IMR-90 (cell line): Measurements from ENCODE around the gene RAI1. TPM values are rescaled to one million over a fixed set of nuclear protein-coding genes. Genes with fewer than 3 reads are reported as not detected.

Experiments used
- ATAC-seq: fragments of 200-7000 bp; cut with Tn5 transposase; 2 replicates; pipeline ENCODE4 v1.9.1; 2020; ENCODE audit warnings: low read depth, mild to moderate bottlenecking, moderate library complexity
- BruUV-seq: library from RNA; stranded (reverse); fragments of 400-500 nt; replicated peaks from 2 replicates; lab custom pipeline; 2021; lab: Mats Ljungman, UMichigan
- CTCF ChIA-PET: fragments of 300-600 bp; formaldehyde crosslinking; extraction: SDS; loops from one replicate; lab custom pipeline; 2021; ENCODE audit warnings: antibody characterized with exemption; lab: Yijun Ruan, JAX
- POLR2A ChIA-PET: fragments of 300-600 bp; sonication (Branson Sonifier 250); formaldehyde crosslinking; loops from one replicate; lab custom pipeline; 2022; ENCODE audit warnings: antibody characterized with exemption; ENCODE audit not compliant: unreplicated experiment; lab: Charles Lee
- DNase-seq: peaks from one replicate; pipeline ENCODE4 v3.0.0; 2013
- H2AFZ ChIP-seq: replicated peaks from 2 replicates; pipeline ENCODE3; 2013; ENCODE audit warnings: low read length, mild to moderate bottlenecking; ENCODE audit not compliant: poor library complexity
- H2AK5ac ChIP-seq: 2 replicates; pipeline ENCODE4 v1.6.1; 2013; ENCODE audit warnings: low read depth, low read length, inconsistent platforms
- H2AK9ac ChIP-seq: replicated peaks from 2 replicates; pipeline ENCODE3; 2013; ENCODE audit warnings: mild to moderate bottlenecking, low read depth, low read length, moderate library complexity; ENCODE audit not compliant: poor library complexity
- H2BK120ac ChIP-seq: 2 replicates; pipeline ENCODE4 v1.6.1; 2013; ENCODE audit warnings: low read depth, low read length, inconsistent platforms
- H2BK15ac ChIP-seq: 3 replicates; pipeline ENCODE4 v1.6.1; 2013; ENCODE audit warnings: low read depth, low read length, inconsistent platforms
- H2BK20ac ChIP-seq: 2 replicates; pipeline ENCODE4 v1.6.1; 2013; ENCODE audit warnings: low read depth, mild to moderate bottlenecking, inconsistent platforms, low read length, moderate library complexity
- H2BK5ac ChIP-seq: 2 replicates; pipeline ENCODE4 v1.6.1; 2013; ENCODE audit warnings: mild to moderate bottlenecking, low read depth, low read length, inconsistent platforms; ENCODE audit not compliant: poor library complexity, severe bottlenecking
- H3K14ac ChIP-seq: replicated peaks from 2 replicates; pipeline ENCODE4 v1.6.1; 2013; ENCODE audit warnings: low read depth, low read length, inconsistent platforms
- H3K18ac ChIP-seq: 2 replicates; pipeline ENCODE4 v1.6.1; 2013; ENCODE audit warnings: low read depth, low read length, control low read depth
- H3K23ac ChIP-seq: 2 replicates; pipeline ENCODE4 v1.6.1; 2013; ENCODE audit warnings: low read depth, low read length, inconsistent platforms
- H3K27ac ChIP-seq: 2 replicates; pipeline ENCODE4 v1.5.1; 2013; ENCODE audit warnings: mild to moderate bottlenecking, control low read depth, low read length; ENCODE audit not compliant: insufficient read depth
- H3K27me3 ChIP-seq: 2 replicates; pipeline ENCODE4 v1.6.1; 2013; ENCODE audit warnings: low read length; ENCODE audit not compliant: control insufficient read depth, insufficient read depth
- H3K36me3 ChIP-seq: 2 replicates; pipeline ENCODE4 v1.6.1; 2013; ENCODE audit warnings: low read length, mixed read lengths; ENCODE audit not compliant: control insufficient read depth, insufficient read depth
- H3K4ac ChIP-seq: 2 replicates; pipeline ENCODE4 v1.6.1; 2013; ENCODE audit warnings: low read depth, low read length, inconsistent platforms
- H3K4me1 ChIP-seq: 2 replicates; pipeline ENCODE4 v1.6.1; 2013; ENCODE audit warnings: low read length, mixed read lengths; ENCODE audit not compliant: control insufficient read depth, insufficient read depth
- H3K4me2 ChIP-seq: 2 replicates; pipeline ENCODE4 v1.6.1; 2013; ENCODE audit warnings: low read depth, mild to moderate bottlenecking, control low read depth, low read length, moderate library complexity
- H3K4me3 ChIP-seq: 2 replicates; pipeline ENCODE4 v1.5.1; 2013; ENCODE audit warnings: low read depth, mild to moderate bottlenecking, control low read depth, low read length, moderate library complexity; ENCODE audit not compliant: insufficient read depth
- H3K56ac ChIP-seq: 2 replicates; pipeline ENCODE4 v1.6.1; 2013; ENCODE audit warnings: low read length, inconsistent platforms; ENCODE audit not compliant: insufficient read depth; ENCODE audit errors: extremely low read depth
- H3K79me1 ChIP-seq, 2 experiments: 2 replicates each; pipeline ENCODE4 v1.6.1; 2013; ENCODE audit warnings: low read length in 2 of 2, inconsistent platforms in 1 of 2, low read depth in 1 of 2
- H3K9ac ChIP-seq: 2 replicates; pipeline ENCODE4 v1.6.1; 2013; ENCODE audit warnings: low read depth, low read length, control low read depth
- H3K9me1 ChIP-seq: 2 replicates; pipeline ENCODE4 v1.6.1; 2013; ENCODE audit warnings: low read length, inconsistent platforms; ENCODE audit not compliant: insufficient read depth
- H3K9me3 ChIP-seq: 2 replicates; pipeline ENCODE4 v1.6.1; 2013; ENCODE audit warnings: low read length; ENCODE audit not compliant: control insufficient read depth, insufficient read depth
- H4K20me1 ChIP-seq: 2 replicates; pipeline ENCODE4 v1.6.1; 2013; ENCODE audit warnings: low read length, inconsistent platforms; ENCODE audit not compliant: insufficient read depth
- H4K5ac ChIP-seq: 2 replicates; pipeline ENCODE4 v1.6.1; 2013; ENCODE audit warnings: mild to moderate bottlenecking, low read depth, low read length, control low read depth
- H4K8ac ChIP-seq, 2 experiments: 2 replicates each; pipeline ENCODE4 v1.6.1; 2013; ENCODE audit warnings: low read depth in 2 of 2, low read length in 2 of 2, control low read depth in 1 of 2, inconsistent platforms in 1 of 2
- H4K91ac ChIP-seq: 2 replicates; pipeline ENCODE4 v1.6.1; 2013; ENCODE audit warnings: low read depth, low read length, inconsistent platforms; ENCODE audit not compliant: insufficient read depth
- CEBPB ChIP-seq: IDR thresholded peaks from 2 replicates; pipeline ENCODE4 v1.6.1; 2012; ENCODE audit warnings: low read depth, low read length, improper control_type of control experiment
- CHD1 ChIP-seq: IDR thresholded peaks from 2 replicates; pipeline ENCODE4 v1.6.1; 2012; ENCODE audit warnings: low read depth, low read length, improper control_type of control experiment
- ELK1 ChIP-seq: fragments of 150-350 bp; IDR thresholded peaks from 2 replicates; pipeline ENCODE4 v1.6.1; 2016; ENCODE audit warnings: low read depth, mild to moderate bottlenecking, low read length, moderate library complexity, borderline replicate concordance
- FOS ChIP-seq: fragments of 150-350 bp; IDR thresholded peaks from 2 replicates; pipeline ENCODE4 v1.6.1; 2016; ENCODE audit warnings: low read depth, low read length
- MAFK ChIP-seq: IDR thresholded peaks from 2 replicates; pipeline ENCODE4 v1.6.1; 2012; ENCODE audit warnings: low read depth, low read length, improper control_type of control experiment
- MAZ ChIP-seq: IDR thresholded peaks from 2 replicates; pipeline ENCODE4 v1.6.1; 2012; ENCODE audit warnings: low read depth, mild to moderate bottlenecking, low read length, improper control_type of control experiment, moderate library complexity, borderline replicate concordance
- NFE2L2 ChIP-seq: fragments of 150-350 bp; IDR thresholded peaks from 2 replicates; pipeline ENCODE4 v1.6.1; 2016; ENCODE audit warnings: low read depth, mild to moderate bottlenecking, low read length
- POLR2A ChIP-seq: IDR thresholded peaks from 2 replicates; pipeline ENCODE4 v1.6.1; 2012; ENCODE audit warnings: mild to moderate bottlenecking, low read depth, low read length
- RAD21 ChIP-seq: IDR thresholded peaks from 2 replicates; pipeline ENCODE4 v1.6.1; 2012; ENCODE audit warnings: low read length, improper control_type of control experiment
- RCOR1 ChIP-seq: IDR thresholded peaks from 2 replicates; pipeline ENCODE4 v1.6.1; 2012; ENCODE audit warnings: mild to moderate bottlenecking, low read length, improper control_type of control experiment; ENCODE audit not compliant: insufficient replicate concordance
- RFX5 ChIP-seq: IDR thresholded peaks from 2 replicates; pipeline ENCODE4 v1.8.0; 2012; ENCODE audit warnings: low read depth, mild to moderate bottlenecking, low read length, moderate library complexity
- SMC3 ChIP-seq: fragments of 150-350 bp; IDR thresholded peaks from 2 replicates; pipeline ENCODE4 v1.6.1; 2016; ENCODE audit warnings: low read depth, mild to moderate bottlenecking, antibody characterized with exemption, low read length, moderate library complexity
- USF2 ChIP-seq: fragments of 150-350 bp; IDR thresholded peaks from 2 replicates; pipeline ENCODE4 v1.6.1; 2017; ENCODE audit warnings: mild to moderate bottlenecking, antibody characterized with exemption, low read length, low read depth
- WGBS, 2 experiments: methylation state at CpG; one replicate each; pipeline versions ENCODE4 v1.1.5 to v1.1.7; 2013; ENCODE audit warnings: missing lambda C conversion rate in 2 of 2; ENCODE audit not compliant: insufficient read length in 1 of 2; ENCODE audit errors: extremely low coverage in 2 of 2; 5-methylcytosine and 5-hydroxymethylcytosine counted together
- dilution Hi-C: fragments of 300-500 bp; cut with HindIII; formaldehyde crosslinking; loops from one replicate; pipeline ENCODE4 v1.14.3; 2018; ENCODE audit warnings: low sequenced_read_pairs; ENCODE audit not compliant: unreplicated experiment
- in situ Hi-C: fragments of 300-500 bp; cut with MboI; formaldehyde crosslinking; loops from 3 replicates; pipeline ENCODE4 v1.14.3; 2019; ENCODE audit warnings: low sequenced_read_pairs, inconsistent platforms, mixed read lengths
- intact Hi-C: fragments of 100-400 bp; cut with micrococcal nuclease; formaldehyde crosslinking; loops from 2 replicates; pipeline ENCODE4 v1.10.0; 2022
- polyA plus RNA-seq, 3 experiments: library from polyadenylated mRNA; depleted of rRNA; stranded (reverse); fragments of >200 nt; gene quantifications; 2 replicates each; pipeline ENCODE4 v1.2.3, GENCODE V29; 2012; ENCODE audit warnings: low replicate concordance in 1 of 3
- total RNA-seq: library from RNA; depleted of rRNA; stranded (reverse); fragments of >200 nt; gene quantifications from 2 replicates; pipeline ENCODE4 v1.2.3, GENCODE V29; 2012
- TF ChIP-seq, protein P1 (sequence below): conservative IDR thresholded peaks from 2 replicates; pipeline ENCODE4 v1.5.1; 2012; ENCODE audit warnings: mild to moderate bottlenecking, low read depth, low read length, improper control_type of control experiment

The RAI1 gene
- total and polyA plus RNA-seq, 2 of the 4 experiments (the other 2 are of a cell fraction): 1.8 to 10.5 TPM

DNA sequence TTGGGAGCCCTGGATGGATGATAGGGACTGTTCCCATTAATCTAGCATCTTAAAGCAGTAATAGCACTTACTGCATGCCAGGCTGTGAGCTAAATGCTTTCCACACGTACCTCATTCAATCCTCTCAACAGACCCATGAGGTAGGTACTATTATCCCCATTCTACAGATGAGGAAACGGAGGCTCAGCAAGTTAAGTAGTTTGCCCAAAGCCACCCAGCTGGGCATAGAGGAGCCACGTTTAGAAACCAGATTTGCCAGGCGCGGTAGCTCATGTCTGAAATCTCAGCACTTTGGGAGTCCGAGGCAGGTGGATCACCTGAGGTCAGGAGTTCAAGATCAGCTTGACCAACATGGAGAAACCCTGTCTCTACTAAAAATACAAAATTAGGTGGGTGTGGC is 2.0 kb upstream of the RAI1 start:
- H3K4me3 ChIP-seq: no peak overlapping the region
- H4K8ac ChIP-seq: no peak overlapping the region
- no TSS peak for BruUV-seq
- no peaks in the 10 kb centered on the region for H3K9me1 ChIP-seq
- 60% methylated on average over 4 of the region's 6 CpGs; no CpG with 5 or more reads in 1 of the 2 experiments for WGBS, 2 experiments
- TF ChIP-seq, protein P1, sequence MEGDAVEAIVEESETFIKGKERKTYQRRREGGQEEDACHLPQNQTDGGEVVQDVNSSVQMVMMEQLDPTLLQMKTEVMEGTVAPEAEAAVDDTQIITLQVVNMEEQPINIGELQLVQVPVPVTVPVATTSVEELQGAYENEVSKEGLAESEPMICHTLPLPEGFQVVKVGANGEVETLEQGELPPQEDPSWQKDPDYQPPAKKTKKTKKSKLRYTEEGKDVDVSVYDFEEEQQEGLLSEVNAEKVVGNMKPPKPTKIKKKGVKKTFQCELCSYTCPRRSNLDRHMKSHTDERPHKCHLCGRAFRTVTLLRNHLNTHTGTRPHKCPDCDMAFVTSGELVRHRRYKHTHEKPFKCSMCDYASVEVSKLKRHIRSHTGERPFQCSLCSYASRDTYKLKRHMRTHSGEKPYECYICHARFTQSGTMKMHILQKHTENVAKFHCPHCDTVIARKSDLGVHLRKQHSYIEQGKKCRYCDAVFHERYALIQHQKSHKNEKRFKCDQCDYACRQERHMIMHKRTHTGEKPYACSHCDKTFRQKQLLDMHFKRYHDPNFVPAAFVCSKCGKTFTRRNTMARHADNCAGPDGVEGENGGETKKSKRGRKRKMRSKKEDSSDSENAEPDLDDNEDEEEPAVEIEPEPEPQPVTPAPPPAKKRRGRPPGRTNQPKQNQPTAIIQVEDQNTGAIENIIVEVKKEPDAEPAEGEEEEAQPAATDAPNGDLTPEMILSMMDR: no peak
- TF ChIP-seq CHD1: no peak
- TF ChIP-seq MAFK: no peak
- TF ChIP-seq RCOR1: no peak
- TF ChIP-seq FOS: no peak
- TF ChIP-seq USF2: no peak
- TF ChIP-seq RFX5: no peak
- TF ChIP-seq RAD21: no peak
- no peak for TF ChIP-seq ELK1
- TF ChIP-seq CEBPB: no peak
- TF ChIP-seq MAZ: no peak
- no peak for TF ChIP-seq POLR2A
- no peak for TF ChIP-seq SMC3
- TF ChIP-seq NFE2L2: no peak
- no peak overlapping the region for H4K5ac ChIP-seq
- peaks cover 8% of the 10 kb centered on the region for H3K4me1 ChIP-seq
- peaks cover 24% of the 10 kb centered on the region for H4K20me1 ChIP-seq
- no peak for DNase-seq
- no peak overlapping the region for H3K23ac ChIP-seq
- no peak overlapping the region for H3K9ac ChIP-seq
- intact Hi-C loops: no loop called here
- H2BK20ac ChIP-seq: no peak overlapping the region
- no peak for ATAC-seq
- H4K91ac ChIP-seq: no peak overlapping the region
- peaks cover 0 to 9% of the 10 kb centered on the region in 2 experiments; a peak in 2 of 4 replicates for H3K79me1 ChIP-seq
- no peak overlapping the region for H3K14ac ChIP-seq
- H3K56ac ChIP-seq: no peak overlapping the region
- no peak overlapping the region for H2BK15ac ChIP-seq
- no peak overlapping the region for H3K18ac ChIP-seq
- ChIA-PET CTCF (interaction anchor here (0.5 kb wide), 1 partner anchor 14 kb away, joined by 6 read pairs; no protein-coding TSS in a partner anchor), POLR2A (no interaction called here)
- dilution Hi-C loops: no loop called here
- no peak overlapping the region for H2AFZ ChIP-seq
- no peaks in the 10 kb centered on the region for H3K27me3 ChIP-seq
- no peaks in the 10 kb centered on the region for H3K36me3 ChIP-seq
- no peak overlapping the region for H2BK120ac ChIP-seq
- H3K4me2 ChIP-seq: no peak overlapping the region
- H2AK9ac ChIP-seq: no peak overlapping the region
- H3K4ac ChIP-seq: no peak overlapping the region
- H2AK5ac ChIP-seq: no peak overlapping the region
- in situ Hi-C loops: loop anchor here (5.0 kb wide), 1 partner anchor 178 kb away; no protein-coding TSS in a partner anchor
- no peaks in the 10 kb centered on the region for H3K9me3 ChIP-seq
- no peak overlapping the region for H3K27ac ChIP-seq
- no peak overlapping the region for H2BK5ac ChIP-seq
